Skin epidermis (tissue), 12 donors: Measurements from ENCODE around the gene REEP5.
A peak's percentile ranks its signal among the peaks of the same experiment; 100 is the strongest.
"Not testable (repeated sequence)": the region's sequence is repeated elsewhere in the genome, so short reads cannot be mapped to it uniquely, and the experiment has no call there.

ENCODE experiments used
- H3K27ac ChIP-seq, 21 experiments: fragments of 200-600 bp; sonication (generic) in 11 of 21; one replicate each; pipeline ENCODE4 v1.5.0; 2020; ENCODE audit warnings: mild to moderate bottlenecking in 3 of 21, inconsistent platforms in 2 of 21, moderate library complexity in 2 of 21
- H3K4me3 ChIP-seq, 7 experiments: fragments of 200-600 bp; sonication (generic) in 2 of 7; one replicate each; pipeline ENCODE4 v1.5.0; 2020; ENCODE audit warnings: inconsistent platforms in 2 of 7, mild to moderate bottlenecking in 2 of 7, moderate library complexity in 1 of 7

REEP5 gene

GRCh38 chr5:112921833-112922817 is at the start of gene REEP5:
Gene REEP5 (minus strand): TSS chr5:112922227. CDS start chr5:112922190, 37 bp downstream.
- Histone ChIP-seq H3K4me3 (peak within 1 kb of the TSS; percentile 87 to 98 (median 94)), H3K27ac (peak within 1 kb of the TSS; percentile 84 to 99 (median 95))

DNA sequence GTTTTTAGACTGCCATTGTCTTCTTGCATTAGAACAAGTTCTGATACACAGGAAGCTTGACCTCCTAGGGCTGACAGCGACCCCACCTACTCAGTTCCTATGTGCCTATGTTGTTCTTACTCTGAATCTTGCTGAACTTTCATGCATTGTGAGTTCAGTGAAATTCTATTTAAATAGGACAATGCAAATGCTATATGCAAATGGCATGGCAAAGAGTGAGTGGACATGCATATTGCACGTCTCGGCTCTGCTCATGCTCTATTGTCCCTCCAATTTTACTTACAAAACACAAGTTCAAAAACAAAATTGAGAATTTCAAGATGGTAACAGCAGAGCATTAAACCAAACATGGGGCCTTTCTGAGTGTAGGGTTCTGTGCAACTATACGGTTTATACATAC is 49.2 kb upstream of the REEP5 start:
- Histone ChIP-seq H3K27ac (no peak overlapping the region), H3K4me3 (no peak overlapping the region)

DNA sequence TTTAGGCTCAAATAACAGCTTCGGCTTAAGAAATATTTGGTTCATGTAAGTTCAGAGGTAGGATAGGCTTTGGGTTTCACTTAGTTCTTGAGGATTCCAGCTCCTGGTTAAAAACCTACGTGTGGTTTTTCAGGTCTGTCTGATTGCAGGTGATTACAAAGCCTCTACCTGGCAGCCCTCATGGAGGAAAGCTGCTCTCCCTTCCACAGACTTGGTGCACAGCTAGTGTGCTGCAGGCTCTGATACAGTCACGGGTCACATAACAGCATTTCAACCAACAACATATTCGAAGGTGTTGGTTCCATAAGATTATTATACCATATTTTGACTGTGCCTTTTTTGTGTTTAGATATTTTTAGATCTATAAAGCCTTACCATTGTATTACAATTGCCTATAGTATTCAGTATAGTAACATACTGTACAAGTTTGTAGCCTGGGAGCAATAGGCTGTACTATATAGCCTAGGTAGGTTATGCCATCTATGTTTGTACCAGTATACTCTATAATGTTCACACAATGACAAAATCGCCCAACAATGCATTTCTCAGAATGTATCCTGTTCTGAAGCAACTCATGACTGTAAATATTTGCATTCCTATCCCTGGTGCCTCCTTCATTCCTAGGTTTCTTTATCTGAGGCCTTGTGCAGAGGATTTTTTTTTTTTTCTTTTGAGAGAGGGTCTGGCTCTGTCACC is 46.5 kb upstream of the REEP5 start:
- no peak overlapping the region for H3K27ac ChIP-seq
- H3K4me3 ChIP-seq, result no peak overlapping the region

DNA sequence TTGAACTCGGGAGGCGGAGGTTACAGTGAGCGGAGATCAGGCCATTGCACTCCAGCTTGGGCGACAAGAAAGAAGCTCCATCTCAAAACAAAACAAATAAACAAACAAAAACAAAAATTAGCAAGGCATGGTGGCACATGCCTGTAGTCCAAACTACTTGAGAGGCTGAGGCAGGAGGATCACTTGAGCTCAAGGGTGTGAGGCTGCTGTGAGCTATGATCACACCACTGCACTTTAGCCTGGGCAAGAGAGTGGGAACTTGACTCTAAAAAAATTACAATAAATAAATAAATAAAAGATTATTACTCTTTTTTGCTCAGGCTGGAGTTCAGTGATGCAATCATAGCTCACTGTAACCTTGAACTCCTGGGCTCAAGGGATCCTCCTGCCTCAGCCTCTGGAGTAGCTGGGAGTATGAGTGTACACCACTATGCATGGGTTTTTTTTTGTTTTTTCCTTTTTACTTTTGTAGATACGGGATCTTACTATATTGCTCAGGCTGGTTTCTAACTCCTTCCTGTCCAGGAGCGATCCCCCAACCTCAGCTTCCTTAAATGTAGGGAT is 45.6 kb upstream of the REEP5 start:
- H3K27ac ChIP-seq, result no peak overlapping the region
- no peak overlapping the region for H3K4me3 ChIP-seq

DNA sequence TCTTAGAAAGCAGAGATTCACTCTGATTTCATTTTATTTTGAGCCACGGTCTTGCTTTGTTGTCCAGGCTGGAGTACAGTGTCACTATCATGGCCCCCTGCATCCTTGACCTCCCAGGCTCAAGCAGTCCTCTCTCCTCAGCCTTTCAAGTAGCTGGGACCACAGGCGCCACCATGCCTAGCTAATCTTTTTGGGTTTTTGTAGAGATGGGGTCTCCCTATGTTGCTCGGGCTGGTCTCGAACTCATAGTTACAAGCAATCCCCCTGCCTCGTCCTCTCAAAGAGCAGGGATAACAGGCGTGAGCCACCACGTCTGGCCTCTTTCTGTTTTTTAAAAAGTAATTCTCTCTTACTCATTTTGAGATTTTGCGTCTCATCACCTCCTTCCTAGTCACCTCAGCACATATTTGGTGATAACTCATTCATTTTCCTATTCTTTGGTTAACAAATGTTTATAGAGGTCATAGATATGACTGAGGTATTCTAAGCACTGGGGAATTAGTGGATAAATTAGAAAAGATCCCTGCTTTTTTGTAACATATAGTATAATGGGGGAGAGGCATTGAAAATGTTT is 43.8 kb upstream of the REEP5 start:
- H3K4me3 ChIP-seq, result no peak overlapping the region
- no peak overlapping the region for H3K27ac ChIP-seq

GRCh38 chr5:112963374-112963733 is 41.3 kb upstream of the REEP5 start:
- H3K4me3 ChIP-seq, result not testable (repeated sequence)
- H3K27ac ChIP-seq, result peak overlapping the region in 1 of 21 experiments; percentile 41

DNA sequence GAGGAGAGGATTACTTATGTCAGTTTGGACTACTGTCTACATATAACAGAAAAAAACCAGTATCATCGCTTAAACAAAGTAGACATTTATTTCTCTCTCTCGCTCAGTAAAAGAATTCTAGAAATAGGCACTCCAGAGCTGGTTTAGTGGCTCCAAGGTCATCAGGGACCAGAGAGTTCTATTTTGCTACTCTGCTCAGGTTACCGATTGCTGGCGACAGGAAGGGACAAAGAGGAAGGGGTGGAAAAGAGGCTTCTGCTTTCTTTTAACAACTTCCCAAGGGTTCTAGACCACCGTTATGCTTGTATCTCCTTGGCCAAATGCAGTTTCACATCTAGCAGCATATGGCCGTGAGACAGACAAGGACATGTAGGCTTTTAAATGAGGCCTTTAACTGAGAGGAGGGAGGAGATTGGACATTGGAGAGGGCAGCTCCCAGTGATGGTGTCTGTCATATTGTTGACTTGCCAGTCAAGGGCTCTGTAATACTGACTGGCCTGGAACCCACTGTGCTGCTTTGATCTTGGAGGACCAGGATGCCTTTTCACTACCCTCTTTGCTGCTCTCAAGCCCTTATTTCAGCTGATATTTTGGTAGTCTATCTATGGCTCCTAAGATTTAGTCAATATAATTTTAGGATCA is 39.0 kb upstream of the REEP5 start:
- H3K27ac ChIP-seq, result no peak overlapping the region
- no peak overlapping the region for H3K4me3 ChIP-seq

- Histone ChIP-seq H3K4me3 (no peak overlapping the region), H3K27ac (no peak overlapping the region)
These were observed 38.3 kb upstream of the REEP5 start for GRCh38 chr5:112960315-112960714.

- not testable (repeated sequence) for H3K4me3 ChIP-seq, H3K27ac ChIP-seq
These were observed 37.8 kb upstream of the REEP5 start for GRCh38 chr5:112959872-112960271.

DNA sequence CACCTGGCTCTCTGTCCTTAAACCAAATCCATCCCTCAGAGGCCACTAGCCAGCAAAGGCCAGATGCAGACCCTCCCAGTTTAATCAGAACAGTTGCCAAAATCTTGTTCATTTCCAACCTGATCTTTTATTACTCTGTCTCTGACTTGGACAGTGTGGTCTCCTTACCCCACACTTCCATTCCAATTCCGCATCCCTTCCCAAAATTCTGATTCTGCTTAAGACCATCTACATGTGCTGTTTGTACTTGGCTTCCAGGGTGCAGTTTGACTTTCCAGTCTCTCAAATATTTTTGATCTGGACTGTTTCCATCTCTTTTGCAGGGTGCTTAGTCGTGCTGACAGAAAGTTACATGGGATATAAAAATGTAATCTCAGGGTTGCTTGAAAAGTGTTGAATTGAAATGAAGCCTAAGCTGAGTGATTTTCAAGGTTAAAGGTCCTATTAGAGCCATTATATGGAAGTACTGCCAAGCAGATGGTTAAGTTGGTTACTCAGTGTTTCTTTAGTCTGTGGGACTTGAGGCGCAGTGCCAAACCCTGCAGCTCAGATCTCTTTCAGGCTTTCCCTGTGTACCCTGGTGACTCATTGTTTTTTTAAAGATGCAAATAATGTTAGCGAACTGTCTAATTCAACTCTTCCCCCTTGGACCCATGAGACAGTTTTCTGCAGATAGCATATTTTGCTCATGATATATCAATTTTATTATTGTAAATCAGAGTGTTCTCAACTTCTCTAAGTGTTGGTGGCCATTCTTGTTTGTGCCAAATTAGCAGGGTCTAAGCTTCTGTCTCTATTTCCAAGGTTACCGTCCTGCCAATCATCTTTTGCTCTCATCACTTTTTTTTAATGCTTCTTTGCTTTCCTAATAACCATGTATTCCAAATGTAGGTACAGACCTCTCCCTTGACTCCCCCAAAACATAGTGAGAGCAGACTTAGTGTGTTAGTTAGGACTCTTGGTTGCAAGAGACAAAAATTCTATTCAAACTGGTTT is 36.4 kb upstream of the REEP5 start:
- H3K4me3 ChIP-seq, result no peak overlapping the region
- H3K27ac ChIP-seq, result peak overlapping the region in 3 of 21 experiments; percentile 5 to 49 (median 24)

DNA sequence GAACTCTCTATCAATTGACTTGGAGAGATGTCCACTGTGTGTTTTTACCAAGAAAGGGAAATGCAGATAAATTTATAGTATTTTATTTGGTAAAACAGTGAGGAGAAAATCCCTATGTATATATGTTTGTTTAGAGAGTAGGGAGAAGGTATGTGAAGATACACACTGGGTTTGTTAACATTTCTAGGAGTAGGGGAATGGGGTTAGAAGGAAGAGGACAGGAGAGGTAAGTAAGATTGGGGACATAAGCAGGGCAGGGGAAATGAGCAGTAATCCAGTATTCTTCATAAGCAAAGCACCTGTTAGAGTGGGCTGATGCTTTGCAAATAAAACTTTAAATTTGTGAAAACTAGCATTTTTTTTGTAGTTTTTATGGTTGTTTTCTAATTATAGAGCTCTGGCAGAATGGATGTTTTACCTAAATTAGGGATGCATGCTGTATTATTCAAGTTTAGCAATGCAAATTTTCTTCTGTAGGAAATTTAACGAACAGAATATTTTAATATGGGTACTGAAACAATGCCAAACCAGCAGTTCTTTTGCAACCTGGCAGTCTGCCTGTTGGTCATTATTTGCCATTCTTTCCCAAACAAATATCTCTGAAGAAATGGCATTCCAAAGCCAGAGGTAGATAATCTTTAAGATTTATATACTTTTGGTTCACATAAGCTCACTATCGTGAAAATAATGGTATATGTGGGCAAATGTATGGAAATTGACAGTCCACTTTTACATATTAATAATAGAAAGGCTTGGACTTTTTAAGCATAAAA is 35.2 kb upstream of the REEP5 start:
- no peak overlapping the region for H3K27ac ChIP-seq
- H3K4me3 ChIP-seq, result no peak overlapping the region

DNA sequence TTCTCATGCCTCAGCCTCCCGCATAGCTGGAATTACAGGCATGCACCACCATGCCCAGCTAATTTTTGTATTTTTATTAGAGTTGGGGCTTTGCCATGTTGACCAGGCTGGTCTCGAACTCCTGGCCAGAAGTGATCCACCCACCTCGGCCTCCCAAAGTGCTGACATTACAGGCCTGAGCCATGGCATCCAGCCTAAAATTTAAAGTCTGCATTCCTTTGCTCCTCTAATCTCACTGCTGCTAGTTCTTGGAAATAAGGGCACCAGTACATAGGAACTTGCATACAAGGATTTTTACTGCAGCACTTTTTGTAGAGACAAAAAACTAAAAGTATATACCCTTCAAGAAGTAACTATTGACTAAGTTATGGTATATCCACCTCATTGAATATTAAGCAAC is 34.6 kb upstream of the REEP5 start:
- Histone ChIP-seq H3K4me3 (no peak overlapping the region), H3K27ac (no peak overlapping the region)

GRCh38 chr5:112951124-112951702 is 29.2 kb upstream of the REEP5 start:
- Histone ChIP-seq H3K4me3 (no peak overlapping the region), H3K27ac (no peak overlapping the region)

- H3K27ac ChIP-seq, result no peak overlapping the region
- no peak overlapping the region for H3K4me3 ChIP-seq
These were observed 26.4 kb upstream of the REEP5 start for GRCh38 chr5:112948458-112948857.

GRCh38 chr5:112940670-112941069 is 18.6 kb upstream of the REEP5 start:
- Histone ChIP-seq H3K4me3 (no peak overlapping the region), H3K27ac (no peak overlapping the region)

- no peak overlapping the region for H3K27ac ChIP-seq
- no peak overlapping the region for H3K4me3 ChIP-seq
These were observed 16.3 kb upstream of the REEP5 start for GRCh38 chr5:112938286-112938685.

DNA sequence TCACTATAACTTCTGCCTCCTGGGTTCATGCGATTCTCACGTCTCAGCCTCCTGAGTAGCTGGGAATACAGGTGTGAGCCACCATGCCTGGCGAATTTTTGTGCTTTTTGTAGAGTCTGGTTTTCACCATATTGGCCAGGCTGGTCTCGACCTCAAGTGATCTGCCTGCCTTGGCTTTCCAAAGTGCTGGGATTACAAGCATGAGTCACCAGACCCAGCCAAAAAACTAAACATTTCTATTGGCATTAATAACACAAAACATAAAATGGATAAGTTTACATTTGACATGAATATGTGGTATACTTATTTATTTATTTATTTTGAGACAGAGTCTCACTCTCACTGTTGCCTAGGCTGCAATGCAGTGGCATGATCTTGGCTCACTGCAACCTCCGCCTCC is 13.6 kb upstream of the REEP5 start:
- Histone ChIP-seq H3K4me3 (no peak overlapping the region), H3K27ac (no peak overlapping the region)

GRCh38 chr5:112934366-112934663 is 12.3 kb upstream of the REEP5 start:
- Histone ChIP-seq H3K4me3 (no peak overlapping the region), H3K27ac (peak overlapping the region in 6 of 21 experiments; percentile 13 to 60 (median 43))
